Esophagus squamous epithelium (tissue), 5 donors: ENCODE data around the gene MICAL2. TPM values are rescaled to one million over a fixed set of nuclear protein-coding genes. Genes with fewer than 3 reads are reported as not detected.

Source experiments
- DNase-seq: peaks from one replicate; lab custom pipeline; 2025; lab: John Stamatoyannopoulos, UW
- H3K27ac ChIP-seq, 4 donors: fragments of 200-600 bp; sonication (generic); one replicate each; pipeline ENCODE4 v1.5.1; 2016 to 2019; ENCODE audit warnings: mild to moderate bottlenecking in 1 of 4
- H3K27me3 ChIP-seq, 4 donors: fragments of 200-600 bp; sonication (generic); 1 replicate in 3 of 4; 2 replicates in 1 of 4; pipeline versions ENCODE4 v1.5.1 to v1.6.0; 2017 to 2021; ENCODE audit warnings: antibody characterized with exemption in 1 of 4
- H3K36me3 ChIP-seq, 3 donors: fragments of 200-600 bp; sonication (generic); one replicate each; pipeline ENCODE4 v1.5.1; 2016 to 2019
- H3K4me1 ChIP-seq, 3 donors: fragments of 200-600 bp; sonication (generic); one replicate each; pipeline ENCODE4 v1.5.1; 2017 to 2019
- H3K4me3 ChIP-seq, 4 donors: fragments of 200-600 bp; sonication (generic); 1 replicate in 3 of 4; 2 replicates in 1 of 4; pipeline ENCODE4 v1.5.1; 2016 to 2019; ENCODE audit warnings: mild to moderate bottlenecking in 2 of 4, moderate library complexity in 1 of 4
- H3K9me3 ChIP-seq, 3 donors: fragments of 200-600 bp; sonication (generic); one replicate each; pipeline ENCODE4 v1.5.1; 2016 to 2019
- POLR2A ChIP-seq, 4 donors: fragments of 450-650 bp; IDR thresholded peaks; one replicate each; pipeline ENCODE4 v1.6.1; 2017; ENCODE audit warnings: antibody characterized with exemption in 4 of 4, mild to moderate bottlenecking in 4 of 4, moderate library complexity in 3 of 4
- WGBS, 2 donors: methylation state at CpG; one replicate each; pipeline ENCODE4 v1.1.5; 2018; 5-methylcytosine and 5-hydroxymethylcytosine counted together
- intact Hi-C: fragments of 100-400 bp; cut with DNase I; formaldehyde crosslinking; loops from one replicate; pipeline ENCODE4 v1.15.0; 2022
- total RNA-seq, 4 donors: library from RNA; depleted of rRNA; stranded (reverse); fragments of >200 nt; gene quantifications; one replicate each; pipeline ENCODE4 v1.1.0, GENCODE V29; 2016
- TF ChIP-seq, protein P1 (sequence below), 6 experiments: fragments of 450-650 bp in 4 of 6; fragments of 200-600 bp in 2 of 6; sonication (generic) in 2 of 6; IDR thresholded peaks; one replicate each; pipeline ENCODE4 v1.5.1; 2016 to 2019; ENCODE audit warnings: antibody characterized with exemption in 6 of 6, mild to moderate bottlenecking in 4 of 6, moderate library complexity in 4 of 6
- donor health status: DM: yes; HTN: yes; CAD: no.

MICAL2 gene
- total RNA-seq, 4 donors from 2014 or later = 10.1 to 49.0 (median 19.8) TPM

DNA sequence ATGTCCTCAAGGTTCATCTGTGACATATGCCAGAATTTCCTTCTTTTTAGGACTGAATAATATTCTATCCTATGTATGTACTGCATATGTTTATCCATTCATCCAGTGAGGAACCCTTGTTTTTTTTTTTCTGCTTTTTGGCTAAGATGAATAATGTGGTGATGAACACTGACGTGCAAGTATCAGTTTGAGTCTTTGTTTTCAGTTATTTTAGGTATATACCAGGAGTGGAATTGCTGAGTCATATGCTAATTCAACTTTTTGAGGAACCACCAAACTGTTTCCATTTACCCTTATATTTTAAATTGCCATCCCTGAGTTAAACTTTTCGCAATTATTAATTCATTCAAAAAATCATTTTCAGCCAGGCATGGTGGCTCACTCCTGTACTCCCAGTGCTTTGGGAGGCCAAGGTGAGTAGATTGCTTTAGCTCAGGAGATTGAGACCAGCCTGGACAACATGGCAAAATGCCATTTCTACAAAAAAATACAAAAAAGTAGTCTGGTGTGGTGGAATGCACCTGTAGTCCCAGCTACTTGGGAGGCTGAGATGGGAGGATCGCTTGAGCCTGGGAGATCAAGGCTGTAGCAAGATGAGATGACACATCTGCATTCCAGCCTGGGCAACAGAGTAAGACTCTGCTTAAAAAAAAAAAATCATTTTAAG is 64.2 kb downstream of the MICAL2 start:
- Histone ChIP-seq H3K4me3 (no peak overlapping the region), H3K36me3 (no peaks in the 10 kb centered on the region), H3K27ac (peak overlapping the region in 1 of 4 donors; percentile 17), H3K9me3 (no peaks in the 10 kb centered on the region), H3K27me3 (no peaks in the 10 kb centered on the region), H3K4me1 (peaks cover 6 to 20% (median 8%) of the 10 kb centered on the region in 3 donors)
- 57 to 69% methylated on average over 3 of the region's 3 CpGs for WGBS, 2 donors
- DNase-seq = no peak
- TF ChIP-seq, protein P1, sequence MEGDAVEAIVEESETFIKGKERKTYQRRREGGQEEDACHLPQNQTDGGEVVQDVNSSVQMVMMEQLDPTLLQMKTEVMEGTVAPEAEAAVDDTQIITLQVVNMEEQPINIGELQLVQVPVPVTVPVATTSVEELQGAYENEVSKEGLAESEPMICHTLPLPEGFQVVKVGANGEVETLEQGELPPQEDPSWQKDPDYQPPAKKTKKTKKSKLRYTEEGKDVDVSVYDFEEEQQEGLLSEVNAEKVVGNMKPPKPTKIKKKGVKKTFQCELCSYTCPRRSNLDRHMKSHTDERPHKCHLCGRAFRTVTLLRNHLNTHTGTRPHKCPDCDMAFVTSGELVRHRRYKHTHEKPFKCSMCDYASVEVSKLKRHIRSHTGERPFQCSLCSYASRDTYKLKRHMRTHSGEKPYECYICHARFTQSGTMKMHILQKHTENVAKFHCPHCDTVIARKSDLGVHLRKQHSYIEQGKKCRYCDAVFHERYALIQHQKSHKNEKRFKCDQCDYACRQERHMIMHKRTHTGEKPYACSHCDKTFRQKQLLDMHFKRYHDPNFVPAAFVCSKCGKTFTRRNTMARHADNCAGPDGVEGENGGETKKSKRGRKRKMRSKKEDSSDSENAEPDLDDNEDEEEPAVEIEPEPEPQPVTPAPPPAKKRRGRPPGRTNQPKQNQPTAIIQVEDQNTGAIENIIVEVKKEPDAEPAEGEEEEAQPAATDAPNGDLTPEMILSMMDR (IDR thresholded peaks at IDR 0.05) = no peak
- no peak for TF ChIP-seq POLR2A (IDR thresholded peaks at IDR 0.05)
- intact Hi-C loops = no loop called here

DNA sequence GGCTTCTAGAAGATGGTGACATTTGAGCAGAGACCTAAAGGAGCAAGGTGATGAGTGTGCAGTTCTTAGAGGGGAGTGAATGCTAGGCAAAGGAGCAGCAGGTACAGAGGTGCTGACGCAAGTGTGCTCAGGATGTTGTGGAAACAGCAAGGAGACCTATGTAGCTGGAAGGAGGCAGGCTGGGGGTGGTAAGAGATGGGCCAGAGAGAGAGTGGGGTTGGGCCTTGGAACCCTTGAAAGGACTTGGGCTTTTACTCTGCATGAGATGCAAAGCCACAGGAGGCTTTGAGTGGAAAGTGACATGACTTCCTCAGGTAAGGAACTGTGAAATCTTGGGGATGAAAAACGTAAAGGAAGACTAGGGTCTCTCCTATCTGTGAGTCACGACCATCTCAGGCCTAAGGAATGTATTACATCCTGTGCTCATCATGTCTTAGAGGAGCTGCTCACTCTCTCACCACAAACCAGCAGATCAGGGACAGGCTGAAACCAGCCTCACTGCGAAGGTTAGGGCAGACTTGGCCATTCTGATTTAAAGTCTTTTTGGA is 65.4 kb downstream of the MICAL2 start:
- Histone ChIP-seq H3K4me3 (no peak overlapping the region), H3K36me3 (no peaks in the 10 kb centered on the region), H3K27ac (peak overlapping the region in 2 of 4 donors; percentile 6 to 10), H3K27me3 (no peaks in the 10 kb centered on the region), H3K4me1 (peaks cover 5 to 25% (median 6%) of the 10 kb centered on the region in 3 donors), H3K9me3 (no peaks in the 10 kb centered on the region)
- DNase-seq = no peak
- intact Hi-C loops = no loop called here
- TF ChIP-seq, protein P1 (IDR thresholded peaks at IDR 0.05) = no peak
- no peak for TF ChIP-seq POLR2A (IDR thresholded peaks at IDR 0.05)
- 16 to 21% methylated on average over 4 of the region's 4 CpGs for WGBS, 2 donors

DNA sequence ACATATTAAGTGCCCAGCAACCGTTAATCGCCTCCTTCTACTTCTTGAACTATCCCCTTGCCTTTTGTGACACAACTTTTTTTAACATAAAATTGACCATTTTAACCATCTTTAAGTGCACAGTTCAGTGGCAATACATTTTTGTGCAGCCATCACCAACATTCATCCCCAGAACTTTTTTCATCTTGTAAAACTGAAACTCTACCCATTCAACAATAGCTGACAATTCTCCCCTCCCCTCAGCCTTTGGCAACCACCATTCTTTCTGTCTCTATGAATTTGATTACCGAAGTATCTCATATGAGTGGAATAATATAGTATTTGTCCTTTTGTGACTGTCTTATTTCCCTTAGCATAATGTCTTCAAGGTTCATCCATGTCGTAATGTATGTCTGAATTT is 66.0 kb downstream of the MICAL2 start:
- no peak for DNase-seq
- Histone ChIP-seq H3K4me1 (peaks cover 0 to 19% (median under 1%) of the 10 kb centered on the region in 3 donors), H3K36me3 (no peaks in the 10 kb centered on the region), H3K9me3 (no peaks in the 10 kb centered on the region), H3K27me3 (no peaks in the 10 kb centered on the region), H3K4me3 (no peak overlapping the region), H3K27ac (peak overlapping the region in 1 of 4 donors; percentile 10)
- TF ChIP-seq, protein P1 (IDR thresholded peaks at IDR 0.05) = no peak
- TF ChIP-seq POLR2A (IDR thresholded peaks at IDR 0.05) = no peak
- WGBS, 2 donors = 84% methylated on average over 4 of the region's 4 CpGs
- intact Hi-C loops = no loop called here

DNA sequence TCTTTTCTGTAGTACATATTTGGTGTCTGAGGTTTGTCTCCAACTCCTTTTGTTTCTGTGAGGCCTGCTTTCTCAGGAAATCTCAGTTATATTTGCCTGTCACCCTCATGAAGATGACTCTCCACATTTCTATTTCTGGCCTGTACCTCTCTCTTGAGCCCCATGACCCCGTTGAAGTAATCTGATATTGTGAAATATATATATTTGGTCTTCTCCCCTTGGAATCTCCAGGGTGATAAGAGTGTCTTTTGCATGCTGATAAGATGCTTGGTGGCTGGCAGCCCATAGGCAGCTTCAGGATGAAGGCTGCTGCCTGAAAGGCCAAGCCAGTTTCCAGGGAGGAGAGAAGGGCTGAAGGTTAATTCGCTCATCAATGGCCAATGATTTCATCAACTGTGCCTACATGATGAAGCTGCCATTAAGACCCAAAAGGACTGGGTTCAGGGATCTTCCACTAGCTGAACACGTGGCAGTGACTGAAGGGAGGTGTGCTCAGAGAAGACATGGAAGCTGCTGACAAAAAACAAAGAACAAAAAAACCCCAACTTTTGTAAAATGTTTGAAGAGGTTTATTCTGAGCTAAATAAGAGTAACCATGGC is 67.4 kb downstream of the MICAL2 start:
- Histone ChIP-seq H3K4me1 (peaks cover 0 to 21% (median 0%) of the 10 kb centered on the region in 3 donors), H3K27ac (peak overlapping the region in 1 of 4 donors; percentile 12)
- DNase-seq = no peak

More for the DNA sequence above, 67.4 kb downstream of the MICAL2 start:
- WGBS, 2 donors = 57 to 60% methylated on average over 3 of the region's 3 CpGs
- H3K36me3 ChIP-seq = no peaks in the 10 kb centered on the region
- intact Hi-C loops = no loop called here
- no peaks in the 10 kb centered on the region for H3K27me3 ChIP-seq
- no peak overlapping the region for H3K4me3 ChIP-seq
- H3K9me3 ChIP-seq = no peaks in the 10 kb centered on the region
- TF ChIP-seq POLR2A (IDR thresholded peaks at IDR 0.05) = no peak
- TF ChIP-seq, protein P1 (IDR thresholded peaks at IDR 0.05) = no peak
